HG02798 (cell line): ENCODE measurements around the gene PKNOX2.

Source experiments
- ATAC-seq: cut with Tn5 transposase; IDR thresholded peaks from one replicate; pipeline ENCODE4 v1.9.1; 2021; ENCODE audit warnings: mild to moderate bottlenecking; ENCODE audit not compliant: unreplicated experiment, poor library complexity

Gene PKNOX2

DNA sequence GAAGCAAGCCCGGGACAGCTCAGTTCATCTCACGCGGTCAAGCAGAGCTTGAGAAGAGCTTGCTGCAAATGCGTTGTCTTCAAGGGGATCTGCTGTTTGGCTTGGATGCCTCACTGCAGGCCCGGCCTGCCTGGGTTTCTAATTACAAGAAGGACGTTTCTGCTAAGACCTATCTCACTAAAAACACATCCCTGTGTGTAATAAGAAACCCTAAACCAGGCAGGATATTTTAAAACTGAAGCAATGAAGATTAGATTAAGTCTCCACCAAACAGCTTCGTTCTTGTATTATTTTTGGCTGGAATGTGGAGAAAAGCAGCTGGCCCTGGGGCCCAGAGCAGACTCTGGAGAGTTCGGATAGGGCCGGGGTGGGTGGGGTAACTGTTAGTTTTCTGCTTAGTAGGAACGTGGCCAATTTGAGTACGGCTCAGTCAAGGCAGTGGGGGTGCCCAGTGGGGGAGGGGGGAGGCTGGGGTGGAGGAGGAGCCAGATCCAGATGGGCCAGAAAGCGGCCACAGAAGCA lies 6.0 kb downstream of the PKNOX2 start:
- no peak for ATAC-seq

DNA sequence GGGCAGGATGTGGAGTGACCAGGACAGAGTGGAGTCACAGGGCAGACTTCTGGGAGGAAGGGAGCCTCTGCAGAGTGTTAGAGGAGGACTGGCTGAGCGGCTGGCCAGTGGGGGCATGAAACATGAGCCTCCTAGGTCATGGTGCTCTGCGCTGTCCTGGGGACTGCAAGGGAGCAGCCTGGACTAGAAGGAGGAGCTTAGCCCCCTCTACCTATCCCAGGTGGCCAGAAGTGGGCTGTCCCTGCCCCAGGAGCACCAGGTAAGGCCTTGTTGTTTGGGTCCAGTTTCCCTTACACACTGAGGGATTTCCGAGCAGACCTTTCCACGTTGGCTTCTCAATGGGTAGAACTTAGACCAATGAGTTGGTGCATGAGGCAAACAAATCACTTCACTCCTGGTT lies 7.4 kb downstream of the PKNOX2 start:
- no peak for ATAC-seq

- no peak for ATAC-seq
These were observed 8.5 kb downstream of the PKNOX2 start for GRCh38 chr11:125173027-125173426.

DNA sequence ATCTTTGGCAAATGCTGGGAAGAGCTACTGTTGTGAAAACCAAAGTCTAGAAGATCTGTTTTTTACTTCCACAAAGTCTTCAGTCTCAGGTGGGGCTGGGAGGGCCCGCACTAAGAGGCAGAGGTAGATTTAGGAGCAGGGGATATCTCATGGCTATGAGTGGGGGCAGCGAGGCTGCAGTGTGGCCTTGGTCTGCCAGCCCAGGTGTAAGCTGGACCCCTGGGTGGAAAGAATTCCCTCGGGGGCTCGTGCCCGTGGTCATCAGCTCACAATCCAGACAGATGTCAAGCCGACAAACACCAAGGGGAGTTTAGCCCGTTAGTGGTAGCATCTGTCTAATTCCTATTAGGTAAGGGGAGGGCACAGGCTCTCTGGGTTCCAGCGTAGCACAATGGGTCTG lies 9.0 kb downstream of the PKNOX2 start:
- no peak for ATAC-seq

DNA sequence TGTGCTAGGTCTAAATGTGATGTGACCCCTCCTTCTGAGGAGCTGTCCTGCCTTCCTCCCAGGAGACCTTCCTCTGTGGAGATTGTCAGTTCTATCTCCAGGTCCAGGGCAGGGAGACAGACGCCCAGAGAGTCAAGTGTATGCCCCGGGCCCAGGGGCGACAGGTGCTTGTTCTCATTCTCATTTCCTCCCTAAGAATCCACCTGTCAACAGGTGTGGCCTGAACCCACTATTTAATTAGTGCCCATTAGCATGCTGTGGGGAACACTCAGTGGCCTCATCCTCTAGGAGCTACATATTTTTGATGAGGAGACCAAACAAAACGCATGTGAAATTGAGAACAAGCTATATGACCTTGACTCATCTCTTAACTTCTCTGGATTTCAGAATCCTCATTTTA lies 9.5 kb downstream of the PKNOX2 start:
- no peak for ATAC-seq

- no peak for ATAC-seq
These were observed 10.1 kb downstream of the PKNOX2 start for GRCh38 chr11:125174686-125175085.

DNA sequence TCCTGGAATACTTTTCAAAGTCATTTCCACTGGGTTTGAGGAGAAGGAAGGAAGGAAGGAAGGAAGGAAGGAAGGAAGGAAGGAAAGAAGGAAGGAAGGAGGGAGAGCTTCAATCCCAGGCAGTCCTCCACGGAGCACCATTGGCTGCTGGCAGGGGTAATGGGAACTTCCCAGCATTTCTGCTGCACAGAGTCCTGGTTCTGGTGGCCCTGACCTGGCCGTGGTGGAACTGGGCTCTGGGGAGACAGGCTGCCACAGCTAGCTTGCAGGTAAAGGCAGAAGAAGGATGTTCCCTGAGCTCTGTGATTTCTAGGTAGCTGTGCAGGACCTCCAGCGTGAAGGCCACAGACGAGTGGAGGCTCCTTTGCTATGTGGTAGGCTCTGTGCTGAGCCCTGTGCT lies 10.6 kb downstream of the PKNOX2 start:
- ATAC-seq = no peak

DNA sequence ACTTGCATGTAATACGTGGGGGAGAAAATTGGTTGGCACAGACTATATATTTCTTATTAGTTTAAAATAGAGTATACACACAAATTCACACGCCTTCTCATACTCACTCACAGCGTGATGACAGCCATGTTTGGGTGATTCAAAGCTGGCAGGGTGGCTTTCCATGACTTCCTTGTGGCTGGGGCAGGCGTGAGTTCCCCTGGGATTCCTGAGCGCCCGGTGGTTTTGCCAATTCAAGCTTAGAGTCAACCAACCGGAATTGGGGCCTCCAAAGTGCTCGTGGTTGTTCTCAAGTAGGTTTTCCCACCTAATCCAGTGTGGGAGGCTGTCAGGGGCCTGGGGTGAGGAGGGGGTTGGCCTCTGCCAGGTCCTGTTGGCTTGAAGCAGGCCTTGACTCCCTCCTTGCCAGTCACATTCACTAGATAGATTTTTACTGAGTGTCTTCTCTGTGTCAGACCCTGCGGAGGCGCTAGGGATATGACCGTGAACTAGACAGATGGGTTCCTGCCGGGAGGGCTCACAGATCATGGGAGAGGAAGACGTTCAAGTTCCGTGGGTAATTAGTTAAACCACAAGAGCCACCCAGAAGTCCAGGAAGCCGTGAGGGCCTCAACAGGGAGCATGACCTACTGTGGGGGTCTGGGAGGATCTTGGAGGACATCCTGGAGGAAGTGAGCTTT lies 11.5 kb downstream of the PKNOX2 start:
- ATAC-seq = no peak

DNA sequence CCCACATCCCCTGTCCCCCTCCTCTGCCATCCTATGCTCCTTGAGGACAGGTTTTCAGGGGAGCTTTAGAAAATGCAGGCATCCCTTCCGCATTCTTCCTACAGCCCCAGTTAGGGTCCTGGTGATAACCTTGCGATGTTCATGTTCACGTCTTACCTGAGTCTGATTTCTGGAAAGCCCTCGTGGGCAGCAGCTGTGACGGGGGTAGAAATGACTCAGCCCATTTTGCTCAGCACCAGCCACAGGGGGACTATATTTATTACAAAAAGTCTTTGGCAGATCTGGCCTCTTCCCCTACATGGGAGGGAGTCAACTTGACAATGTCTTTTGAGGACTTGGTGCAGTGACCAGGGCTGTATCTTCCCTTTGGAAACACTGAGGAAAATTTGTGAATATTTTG lies 12.3 kb downstream of the PKNOX2 start:
- ATAC-seq = no peak

GRCh38 chr11:125177543-125177942 lies 13.0 kb downstream of the PKNOX2 start:
- ATAC-seq = no peak

DNA sequence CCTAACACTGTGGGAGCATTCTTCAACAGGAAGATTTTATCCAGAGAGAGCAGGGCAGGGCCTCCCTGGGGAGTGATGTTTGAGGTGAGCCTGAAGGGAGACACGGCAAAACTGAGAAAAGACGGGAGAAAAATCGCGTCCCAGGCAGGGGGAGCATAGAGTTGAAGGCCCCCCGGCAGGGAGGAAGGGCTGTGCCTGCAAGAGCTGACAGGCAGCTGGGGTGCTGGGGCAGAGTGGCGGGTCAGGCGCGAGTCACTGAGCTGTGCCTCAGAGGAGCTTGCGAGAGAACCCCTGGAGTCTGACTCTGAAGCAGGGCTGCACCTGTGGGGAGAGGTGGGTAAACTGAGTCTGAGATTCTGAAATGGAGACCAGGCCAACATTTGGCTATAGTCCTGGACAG lies 14.8 kb downstream of the PKNOX2 start:
- no peak for ATAC-seq

GRCh38 chr11:125179895-125180294 lies 15.3 kb downstream of the PKNOX2 start:
- ATAC-seq = no peak

- ATAC-seq = peak; percentile 65
These were observed 16.1 kb downstream of the PKNOX2 start for GRCh38 chr11:125180413-125181305.

GRCh38 chr11:125182573-125182972 lies 18.0 kb downstream of the PKNOX2 start:
- no peak for ATAC-seq

DNA sequence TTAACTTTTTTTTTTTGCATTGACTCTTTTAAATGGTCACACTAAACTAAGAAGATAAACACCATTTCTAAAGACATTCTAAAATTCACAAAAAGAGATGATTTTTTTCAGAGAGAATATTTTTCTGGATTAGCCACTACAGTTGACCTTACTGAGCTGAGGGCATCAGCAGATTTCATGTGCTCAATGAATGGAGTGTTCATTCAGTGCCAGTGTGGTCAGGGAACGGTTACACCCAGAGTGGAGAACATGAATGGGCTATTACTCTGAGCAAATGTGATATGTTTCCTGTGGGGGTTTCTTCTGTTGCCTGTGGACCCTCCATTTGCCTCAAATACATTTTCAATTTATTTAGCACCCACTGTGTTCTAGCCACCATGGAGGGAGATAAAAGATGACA lies 19.1 kb downstream of the PKNOX2 start:
- ATAC-seq = no peak

DNA sequence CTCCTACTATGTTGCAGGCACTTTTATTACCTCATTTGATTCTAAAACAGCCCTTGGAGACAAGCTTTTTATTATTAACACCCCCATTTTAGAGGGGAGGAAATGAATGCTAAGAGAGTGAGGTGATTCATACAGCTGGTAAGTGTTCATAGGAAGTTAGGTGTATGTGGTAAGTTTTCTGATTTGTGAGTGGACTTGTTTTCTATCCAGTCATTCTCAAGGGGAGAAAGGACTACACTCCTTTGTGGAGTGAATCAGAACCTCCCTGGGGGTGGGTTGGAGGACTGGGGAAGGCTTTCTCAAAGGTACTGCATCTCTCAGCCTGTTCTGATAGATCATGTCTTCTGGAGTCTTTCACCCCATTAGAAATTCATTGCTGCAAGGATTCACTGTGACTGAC lies 23.5 kb downstream of the PKNOX2 start:
- ATAC-seq = no peak

DNA sequence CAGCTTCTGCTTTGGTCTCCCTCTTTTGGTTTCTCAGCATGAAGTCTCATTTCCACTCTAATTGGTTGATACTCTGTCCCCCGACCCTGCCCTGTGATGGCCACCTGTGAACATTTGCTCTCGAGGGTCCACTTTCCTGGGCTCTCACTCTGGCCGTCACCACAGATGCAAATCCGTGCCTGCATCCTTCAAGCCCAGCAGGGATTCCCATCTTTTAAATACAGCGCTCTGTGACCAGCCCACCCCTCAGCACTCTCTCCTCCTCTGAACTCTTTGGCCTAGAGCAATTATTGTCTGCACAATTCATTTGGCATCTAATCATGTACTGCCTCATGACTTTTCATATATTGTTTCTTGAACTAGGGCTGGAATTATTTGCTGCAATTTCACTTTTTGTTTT lies 26.0 kb downstream of the PKNOX2 start:
- no peak for ATAC-seq

GRCh38 chr11:125192183-125192582 lies 27.6 kb downstream of the PKNOX2 start:
- no peak for ATAC-seq

- ATAC-seq = no peak
These were observed 28.3 kb downstream of the PKNOX2 start for GRCh38 chr11:125192717-125193415.

- no peak for ATAC-seq
These were observed 28.8 kb downstream of the PKNOX2 start for GRCh38 chr11:125193416-125193726.

DNA sequence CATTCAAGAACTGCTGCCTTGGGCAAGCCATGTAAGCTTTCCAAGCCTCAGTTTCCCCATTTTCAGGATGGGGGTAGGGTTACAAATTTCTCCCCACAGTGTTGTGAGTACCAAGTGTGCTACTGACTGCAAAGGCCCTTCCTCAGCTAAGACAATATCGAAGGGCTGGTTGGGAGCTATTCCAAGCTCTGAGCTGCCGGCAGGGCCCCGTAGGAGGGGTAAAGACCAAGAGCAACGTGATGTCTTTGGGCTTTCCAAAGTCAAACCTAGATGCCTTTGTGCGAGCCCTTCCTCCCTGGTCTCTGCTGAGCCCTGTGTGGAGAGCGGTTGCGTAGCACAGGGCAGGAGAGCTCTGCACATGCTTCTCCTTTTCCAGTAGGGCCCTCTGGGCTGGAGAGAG lies 29.3 kb downstream of the PKNOX2 start:
- ATAC-seq = no peak
